Measurements from ENCODE around the gene FFAR1. TPM values are rescaled to one million over a fixed set of nuclear protein-coding genes. Genes with fewer than 3 reads are reported as not detected.

FFAR1 gene
- not detected for total RNA-seq

DNA sequence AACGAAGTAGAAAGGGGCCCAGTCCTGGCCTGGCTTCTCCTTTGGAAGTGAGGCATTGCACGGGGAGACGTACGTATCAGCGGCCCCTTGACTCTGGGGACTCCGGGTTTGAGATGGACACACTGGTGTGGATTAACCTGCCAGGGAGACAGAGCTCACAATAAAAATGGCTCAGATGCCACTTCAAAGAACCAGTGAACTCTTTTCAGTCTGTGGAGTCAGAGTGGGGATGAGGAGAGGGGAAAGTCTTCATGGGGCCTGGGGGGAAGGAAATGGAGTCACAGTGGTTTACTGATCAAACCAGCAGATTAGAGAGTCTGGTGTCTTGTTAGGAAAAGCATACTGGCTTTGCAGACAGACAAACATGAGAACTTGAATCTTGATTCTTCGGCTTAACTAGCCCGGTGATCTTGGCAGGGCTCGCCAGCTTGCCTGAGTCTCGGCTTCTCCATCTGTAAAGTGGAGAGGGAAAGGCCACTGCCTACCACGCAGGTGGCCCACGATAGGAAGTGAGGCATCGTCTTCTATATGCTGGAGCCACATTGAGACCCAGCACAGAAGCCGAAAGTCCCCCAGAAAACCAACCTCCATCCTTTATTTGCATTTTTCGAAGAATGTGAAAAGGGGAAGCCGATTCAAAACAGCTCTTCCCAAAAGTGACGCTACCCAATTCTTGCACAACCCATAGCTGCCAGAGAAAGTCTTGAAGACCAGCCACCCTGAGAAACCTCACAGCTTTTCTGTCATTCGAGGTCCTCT lies at the start of gene FFAR1:
Gene FFAR1, plus strand, starts transcription at position 732 of the 759 bp plus-strand sequence. CDS start 3,650 bp downstream, outside the sequence.
- ATAC-seq (ENCODE audit: low FRiP score): no peak
- TF ChIP-seq CTCF (IDR thresholded peaks at IDR 0.05): no peak
- DNase-seq (ENCODE audit: low spot score): peak; percentile 18

- TF ChIP-seq CTCF (IDR thresholded peaks at IDR 0.05): no peak
- ATAC-seq (ENCODE audit: low FRiP score): no peak
- DNase-seq (ENCODE audit: low spot score): no peak
These were observed 49.8 kb upstream of the FFAR1 start for GRCh38 chr19:35297922-35298321.

DNA sequence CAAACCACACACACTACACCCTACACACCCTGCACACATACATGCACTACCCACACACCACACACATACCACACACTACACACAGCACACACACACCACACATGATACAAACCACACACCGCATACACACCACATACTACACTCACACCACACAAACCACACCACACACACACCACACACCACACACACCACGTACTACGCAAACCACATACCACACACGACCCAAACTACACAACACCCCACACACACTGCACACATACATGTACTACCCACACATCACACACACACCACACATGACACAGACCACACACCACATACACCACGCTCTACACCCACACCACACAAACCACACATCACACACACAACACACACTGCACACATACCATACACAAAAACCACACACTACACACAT lies 49.1 kb upstream of the FFAR1 start:
- TF ChIP-seq CTCF (IDR thresholded peaks at IDR 0.05): no peak
- no peak for ATAC-seq (ENCODE audit: low FRiP score)
- DNase-seq (ENCODE audit: low spot score): no peak

- ATAC-seq (ENCODE audit: low FRiP score): no peak
- DNase-seq (ENCODE audit: low spot score): no peak
- TF ChIP-seq CTCF (IDR thresholded peaks at IDR 0.05): no peak
These were observed 48.0 kb upstream of the FFAR1 start for GRCh38 chr19:35299523-35300338.

- TF ChIP-seq CTCF (IDR thresholded peaks at IDR 0.05): no peak
- DNase-seq (ENCODE audit: low spot score): no peak
- no peak for ATAC-seq (ENCODE audit: low FRiP score)
These were observed 47.4 kb upstream of the FFAR1 start for GRCh38 chr19:35300339-35300649.

GRCh38 chr19:35301961-35302360 lies 45.7 kb upstream of the FFAR1 start:
- DNase-seq (ENCODE audit: low spot score) (no peak), ATAC-seq (ENCODE audit: low FRiP score) (no peak)
- TF ChIP-seq CTCF (IDR thresholded peaks at IDR 0.05): no peak
